HL-60 (cell line): ENCODE results near the gene TEX35.

ENCODE experiments used
- DNase-seq, 2 experiments: peaks; one replicate each; pipeline ENCODE4 v3.0.0-alpha.2; 2010 to 2020; ENCODE audit warnings: low read depth in 1 of 2, low spot score in 1 of 2
- H3K27ac ChIP-seq: fragments of 250-450 bp; sonication (Bioruptor Pico); replicated peaks from 2 replicates; pipeline ENCODE4 v1.5.1; 2020; ENCODE audit warnings: mild to moderate bottlenecking, moderate library complexity
- H3K27me3 ChIP-seq: fragments of 250-450 bp; sonication (Bioruptor Pico); 2 replicates; pipeline ENCODE4 v1.5.1; 2021; ENCODE audit warnings: mild to moderate bottlenecking, moderate library complexity; ENCODE audit not compliant: insufficient read depth, poor library complexity, severe bottlenecking
- H3K4me3 ChIP-seq: replicated peaks from 2 replicates; pipeline ENCODE4 v1.5.1; 2011; ENCODE audit warnings: mild to moderate bottlenecking, control low read depth, low read length; ENCODE audit not compliant: insufficient read depth
- GABPA ChIP-seq: IDR thresholded peaks from 2 replicates; pipeline ENCODE4 v1.6.1; 2012; ENCODE audit warnings: low read depth
- POLR2AphosphoS5 ChIP-seq: IDR thresholded peaks from 2 replicates; pipeline ENCODE4 v1.6.1; 2012; ENCODE audit warnings: low read depth
- REST ChIP-seq: IDR thresholded peaks from 2 replicates; pipeline ENCODE4 v1.6.1; 2012; ENCODE audit warnings: low read depth; ENCODE audit not compliant: insufficient replicate concordance
- SPI1 ChIP-seq: IDR thresholded peaks from 2 replicates; pipeline ENCODE4 v1.6.1; 2012; ENCODE audit warnings: low read depth, mild to moderate bottlenecking, borderline replicate concordance
- TF ChIP-seq, protein P1 (sequence below): IDR thresholded peaks from one replicate; pipeline ENCODE4 v1.5.1; 2011; ENCODE audit warnings: low read length, control low read depth, inconsistent platforms; ENCODE audit not compliant: insufficient read depth

TEX35 gene

GRCh38 chr1:178485541-178485981 lies 27.3 kb upstream of the TEX35 start:
- Histone ChIP-seq H3K27me3 (no peaks in the 10 kb centered on the region), H3K4me3 (no peak overlapping the region), H3K27ac (no peak overlapping the region)
- DNase-seq, result peak in 1 of 2 experiments; percentile 14
- TF ChIP-seq REST (no peak), POLR2AphosphoS5 (no peak), SPI1 (no peak), GABPA (no peak)
- TF ChIP-seq, protein P1, sequence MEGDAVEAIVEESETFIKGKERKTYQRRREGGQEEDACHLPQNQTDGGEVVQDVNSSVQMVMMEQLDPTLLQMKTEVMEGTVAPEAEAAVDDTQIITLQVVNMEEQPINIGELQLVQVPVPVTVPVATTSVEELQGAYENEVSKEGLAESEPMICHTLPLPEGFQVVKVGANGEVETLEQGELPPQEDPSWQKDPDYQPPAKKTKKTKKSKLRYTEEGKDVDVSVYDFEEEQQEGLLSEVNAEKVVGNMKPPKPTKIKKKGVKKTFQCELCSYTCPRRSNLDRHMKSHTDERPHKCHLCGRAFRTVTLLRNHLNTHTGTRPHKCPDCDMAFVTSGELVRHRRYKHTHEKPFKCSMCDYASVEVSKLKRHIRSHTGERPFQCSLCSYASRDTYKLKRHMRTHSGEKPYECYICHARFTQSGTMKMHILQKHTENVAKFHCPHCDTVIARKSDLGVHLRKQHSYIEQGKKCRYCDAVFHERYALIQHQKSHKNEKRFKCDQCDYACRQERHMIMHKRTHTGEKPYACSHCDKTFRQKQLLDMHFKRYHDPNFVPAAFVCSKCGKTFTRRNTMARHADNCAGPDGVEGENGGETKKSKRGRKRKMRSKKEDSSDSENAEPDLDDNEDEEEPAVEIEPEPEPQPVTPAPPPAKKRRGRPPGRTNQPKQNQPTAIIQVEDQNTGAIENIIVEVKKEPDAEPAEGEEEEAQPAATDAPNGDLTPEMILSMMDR, result no peak

DNA sequence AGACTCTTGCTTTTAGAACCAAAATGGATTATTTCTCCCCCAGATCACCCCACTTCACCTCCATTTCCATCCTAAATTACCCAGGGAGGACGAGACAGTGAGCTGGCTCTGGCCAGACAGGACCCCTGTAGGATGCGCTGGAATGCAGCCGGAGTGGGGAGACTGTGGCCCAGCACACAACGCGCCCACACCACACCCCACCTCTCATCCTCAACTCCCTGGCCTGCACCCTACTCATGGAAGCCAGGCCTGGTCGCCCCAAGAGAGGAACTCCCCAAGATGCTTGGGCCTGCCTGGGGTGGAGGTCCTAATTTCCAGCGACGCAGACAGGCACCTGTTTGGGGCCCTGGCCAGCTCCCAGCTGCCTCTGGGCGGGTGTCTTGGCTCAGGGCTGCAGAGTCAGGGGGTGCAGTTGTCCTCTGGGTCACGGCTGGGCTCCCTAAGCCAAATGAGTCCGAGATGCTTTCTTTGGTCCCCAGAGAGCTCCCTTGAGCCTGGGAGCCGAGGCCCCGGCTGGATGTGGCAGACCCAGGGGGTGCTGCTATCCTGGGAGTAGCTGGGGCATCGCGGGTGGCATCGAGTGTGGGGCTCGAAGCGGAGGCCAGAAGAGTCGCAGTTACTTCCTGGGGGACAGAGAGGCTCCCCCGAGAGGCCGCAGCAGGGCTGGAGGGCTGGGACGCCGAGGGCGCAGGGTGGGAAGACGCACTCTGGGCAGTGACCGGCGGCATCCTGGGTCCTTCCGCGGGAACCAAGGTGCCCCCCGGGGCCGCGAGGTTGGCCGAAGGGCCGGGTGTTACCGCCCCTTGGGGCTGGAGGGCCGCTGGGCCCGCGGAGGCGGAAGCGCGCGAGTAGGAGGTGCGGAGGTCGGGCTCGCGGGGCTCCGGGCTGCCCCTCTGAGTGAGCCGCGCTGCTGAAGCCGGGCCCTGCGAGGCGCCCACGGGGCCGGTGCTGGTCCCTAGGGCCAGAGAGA lies 26.5 kb upstream of the TEX35 start:
- no peak overlapping the region for H3K27ac ChIP-seq
- no peak for TF ChIP-seq GABPA
- no peak for TF ChIP-seq REST
- TF ChIP-seq POLR2AphosphoS5, result no peak
- TF ChIP-seq SPI1, result no peak
- TF ChIP-seq, protein P1, result no peak
- H3K4me3 ChIP-seq, result no peak overlapping the region
- no peaks in the 10 kb centered on the region for H3K27me3 ChIP-seq
- no peak for DNase-seq

DNA sequence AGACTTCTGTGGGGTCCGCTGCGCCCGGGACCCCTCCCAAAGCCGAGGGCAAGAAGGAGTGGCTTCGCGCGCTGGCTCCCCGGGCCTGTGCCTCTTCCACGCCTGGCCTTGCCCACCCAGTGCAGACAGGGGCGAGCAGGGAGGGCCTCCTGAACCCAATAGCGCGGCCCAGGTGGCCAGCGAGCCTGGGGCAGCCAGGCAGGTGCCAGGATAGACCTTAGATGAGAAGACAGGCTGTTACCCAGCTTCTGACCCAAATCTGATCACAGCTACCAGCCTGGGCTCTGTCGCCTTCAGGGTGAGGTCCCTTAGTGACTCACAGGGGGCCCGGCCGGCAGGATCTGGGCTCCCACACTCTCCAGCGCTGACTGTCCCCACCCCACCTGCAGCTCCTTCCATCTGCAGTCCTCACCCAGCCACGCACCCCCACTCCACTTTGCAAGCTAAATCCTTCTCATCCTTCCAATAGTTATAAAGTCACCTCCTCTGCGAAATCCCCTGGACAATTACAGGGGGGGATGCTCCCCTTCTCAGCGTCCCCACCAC lies 25.8 kb upstream of the TEX35 start:
- Histone ChIP-seq H3K27ac (no peak overlapping the region), H3K27me3 (no peaks in the 10 kb centered on the region), H3K4me3 (no peak overlapping the region)
- TF ChIP-seq GABPA, result no peak
- no peak for TF ChIP-seq POLR2AphosphoS5
- TF ChIP-seq, protein P1, result no peak
- TF ChIP-seq SPI1, result no peak
- no peak for TF ChIP-seq REST
- DNase-seq, result no peak
